ENCODE data around the gene KCNAB3.

The KCNAB3 gene

GRCh38 chr17:7887482-7888183, 42.0 kb downstream of the KCNAB3 start:
- H2AFZ ChIP-seq (ENCODE audit: low read length) = no peak overlapping the region
- no peaks in the 10 kb centered on the region for H3F3A ChIP-seq (ENCODE audit: insufficient read depth, low read length)
- H3K27me3 ChIP-seq (ENCODE audit: insufficient read depth, low read length) = no peaks in the 10 kb centered on the region
- H3K9me3 ChIP-seq (ENCODE audit: low read length) = no peaks in the 10 kb centered on the region
- H4K20me1 ChIP-seq (ENCODE audit: insufficient read depth, low read length) = no peaks in the 10 kb centered on the region
- peaks cover 36% of the 10 kb centered on the region for H3K4me1 ChIP-seq (ENCODE audit: insufficient read depth, low read length, severe bottlenecking)
- no peaks in the 10 kb centered on the region for H3K9me2 ChIP-seq (ENCODE audit: low read depth, low read length)
- H3K4me3 ChIP-seq (ENCODE audit: low read depth, low read length, poor library complexity, severe bottlenecking) = peak overlapping the region; percentile 98
- H3K79me2 ChIP-seq (ENCODE audit: insufficient read depth, low read length) = peaks cover 21% of the 10 kb centered on the region
- peak overlapping the region; percentile 98 for H3K9ac ChIP-seq (ENCODE audit: low read length)
- H3K27ac ChIP-seq (ENCODE audit: low read depth, low read length, poor library complexity, severe bottlenecking) = peak overlapping the region; percentile 90
- no peak for TF ChIP-seq EZH2 (IDR thresholded peaks at IDR 0.05; ENCODE audit: borderline replicate concordance, low read length)
- TF ChIP-seq, protein P1, sequence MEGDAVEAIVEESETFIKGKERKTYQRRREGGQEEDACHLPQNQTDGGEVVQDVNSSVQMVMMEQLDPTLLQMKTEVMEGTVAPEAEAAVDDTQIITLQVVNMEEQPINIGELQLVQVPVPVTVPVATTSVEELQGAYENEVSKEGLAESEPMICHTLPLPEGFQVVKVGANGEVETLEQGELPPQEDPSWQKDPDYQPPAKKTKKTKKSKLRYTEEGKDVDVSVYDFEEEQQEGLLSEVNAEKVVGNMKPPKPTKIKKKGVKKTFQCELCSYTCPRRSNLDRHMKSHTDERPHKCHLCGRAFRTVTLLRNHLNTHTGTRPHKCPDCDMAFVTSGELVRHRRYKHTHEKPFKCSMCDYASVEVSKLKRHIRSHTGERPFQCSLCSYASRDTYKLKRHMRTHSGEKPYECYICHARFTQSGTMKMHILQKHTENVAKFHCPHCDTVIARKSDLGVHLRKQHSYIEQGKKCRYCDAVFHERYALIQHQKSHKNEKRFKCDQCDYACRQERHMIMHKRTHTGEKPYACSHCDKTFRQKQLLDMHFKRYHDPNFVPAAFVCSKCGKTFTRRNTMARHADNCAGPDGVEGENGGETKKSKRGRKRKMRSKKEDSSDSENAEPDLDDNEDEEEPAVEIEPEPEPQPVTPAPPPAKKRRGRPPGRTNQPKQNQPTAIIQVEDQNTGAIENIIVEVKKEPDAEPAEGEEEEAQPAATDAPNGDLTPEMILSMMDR (IDR thresholded peaks at IDR 0.05; ENCODE audit: low read length) = no peak
- peak overlapping the region; percentile 92 for H3K4me2 ChIP-seq (ENCODE audit: low read length)
- peaks cover 34% of the 10 kb centered on the region for H3K36me3 ChIP-seq (ENCODE audit: insufficient read depth, low read length)

GRCh38 chr17:7887038-7887481, 42.6 kb downstream of the KCNAB3 start:
- no peak overlapping the region for H2AFZ ChIP-seq (ENCODE audit: low read length)
- peaks cover 21% of the 10 kb centered on the region for H3K79me2 ChIP-seq (ENCODE audit: insufficient read depth, low read length)
- H3K27ac ChIP-seq (ENCODE audit: low read depth, low read length, poor library complexity, severe bottlenecking) = peak overlapping the region; percentile 90
- peak overlapping the region; percentile 98 for H3K4me3 ChIP-seq (ENCODE audit: low read depth, low read length, poor library complexity, severe bottlenecking)
- H3K4me1 ChIP-seq (ENCODE audit: insufficient read depth, low read length, severe bottlenecking) = peaks cover 42% of the 10 kb centered on the region
- peak overlapping the region; percentile 92 for H3K4me2 ChIP-seq (ENCODE audit: low read length)
- no peaks in the 10 kb centered on the region for H4K20me1 ChIP-seq (ENCODE audit: insufficient read depth, low read length)
- H3F3A ChIP-seq (ENCODE audit: insufficient read depth, low read length) = no peaks in the 10 kb centered on the region
- no peaks in the 10 kb centered on the region for H3K9me2 ChIP-seq (ENCODE audit: low read depth, low read length)
- no peaks in the 10 kb centered on the region for H3K9me3 ChIP-seq (ENCODE audit: low read length)
- no peak for TF ChIP-seq EZH2 (IDR thresholded peaks at IDR 0.05; ENCODE audit: borderline replicate concordance, low read length)
- TF ChIP-seq, protein P1 (IDR thresholded peaks at IDR 0.05; ENCODE audit: low read length) = no peak; the same call in 1 of the 2 replicates
- H3K27me3 ChIP-seq (ENCODE audit: insufficient read depth, low read length) = no peaks in the 10 kb centered on the region
- peaks cover 32% of the 10 kb centered on the region; the same call in 1 of the 2 replicates for H3K36me3 ChIP-seq (ENCODE audit: insufficient read depth, low read length)
- H3K9ac ChIP-seq (ENCODE audit: low read length) = peak overlapping the region; percentile 98

DNA sequence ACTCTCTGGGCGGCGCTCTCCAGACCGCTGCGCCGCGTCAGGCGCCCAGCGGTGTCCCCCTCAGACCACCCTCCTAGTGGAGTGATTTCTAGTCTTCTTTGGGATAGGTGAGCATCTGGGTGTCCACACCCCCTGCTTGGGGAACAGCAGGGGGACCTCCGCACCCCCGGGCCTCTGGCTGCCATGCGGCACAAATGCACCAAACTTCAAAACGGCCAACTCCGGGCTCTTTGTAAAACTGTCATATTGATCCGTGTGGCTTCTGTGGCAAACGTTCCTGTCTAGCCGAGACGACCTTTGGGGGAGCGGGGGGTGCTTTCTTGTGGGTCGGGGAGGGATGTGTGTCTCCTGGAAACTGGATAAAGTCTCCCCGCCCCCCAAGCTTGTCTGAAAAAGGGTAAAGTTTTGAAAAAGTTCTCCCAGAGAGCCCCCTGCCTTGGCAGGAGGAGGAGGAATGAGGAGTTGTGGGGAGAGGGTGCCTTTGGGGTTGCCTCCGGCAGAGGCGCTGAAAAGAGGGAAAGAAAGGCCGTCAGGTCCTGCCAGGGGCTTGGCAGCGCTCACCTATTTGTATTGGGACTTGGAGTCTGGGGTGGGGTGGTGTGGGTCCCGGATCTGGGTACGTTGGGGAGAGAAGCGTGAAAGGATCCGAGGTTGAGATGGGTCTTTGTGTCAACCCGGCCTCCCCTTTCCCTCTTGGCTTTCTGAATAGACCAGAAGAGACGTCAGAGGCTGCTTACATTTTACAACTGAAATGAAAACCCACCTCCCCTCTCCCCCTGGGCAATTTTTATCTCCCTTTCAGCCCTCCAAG, 43.2 kb downstream of the KCNAB3 start:
- Histone ChIP-seq H3K4me2 (ENCODE audit: low read length) (peak overlapping the region; percentile 92), H4K20me1 (ENCODE audit: insufficient read depth, low read length) (no peaks in the 10 kb centered on the region), H3K27ac (ENCODE audit: low read depth, low read length, poor library complexity, severe bottlenecking) (peak overlapping the region; percentile 90), H3K79me2 (ENCODE audit: insufficient read depth, low read length) (peaks cover 21% of the 10 kb centered on the region), H3K36me3 (ENCODE audit: insufficient read depth, low read length) (peaks cover 26% of the 10 kb centered on the region; the same call in 1 of the 2 replicates), H3K4me3 (ENCODE audit: low read depth, low read length, poor library complexity, severe bottlenecking) (peak overlapping the region; percentile 98), H3K9ac (ENCODE audit: low read length) (peak overlapping the region; percentile 98), H3K9me3 (ENCODE audit: low read length) (no peaks in the 10 kb centered on the region), H2AFZ (ENCODE audit: low read length) (no peak overlapping the region), H3K9me2 (ENCODE audit: low read depth, low read length) (no peaks in the 10 kb centered on the region), H3K27me3 (ENCODE audit: insufficient read depth, low read length) (no peaks in the 10 kb centered on the region), H3F3A (ENCODE audit: insufficient read depth, low read length) (no peaks in the 10 kb centered on the region), H3K4me1 (ENCODE audit: insufficient read depth, low read length, severe bottlenecking) (peaks cover 48% of the 10 kb centered on the region)
- TF ChIP-seq EZH2 (IDR thresholded peaks at IDR 0.05; ENCODE audit: borderline replicate concordance, low read length) = no peak
- TF ChIP-seq, protein P1 (IDR thresholded peaks at IDR 0.05; ENCODE audit: low read length) = peak; percentile 20; the same call in 1 of the 2 replicates
